Colonic mucosa (tissue), 4 donors: ENCODE data around the gene ACAD11. TPM values are rescaled to one million over a fixed set of nuclear protein-coding genes. Genes with fewer than 3 reads are reported as not detected.

Experiments
- DNase-seq: peaks from one replicate; pipeline ENCODE4 v3.0.0-alpha.2; 2020
- H3K27ac ChIP-seq: fragments of 200-600 bp; one replicate; pipeline ENCODE4 v1.8.0; 2021
- H3K27me3 ChIP-seq: fragments of 200-600 bp; one replicate; pipeline ENCODE4 v1.8.0; 2021
- H3K36me3 ChIP-seq: fragments of 200-600 bp; one replicate; pipeline ENCODE4 v1.8.0; 2021
- H3K4me1 ChIP-seq: fragments of 200-600 bp; one replicate; pipeline ENCODE4 v1.8.0; 2021; ENCODE audit warnings: mild to moderate bottlenecking
- H3K4me3 ChIP-seq: fragments of 200-600 bp; one replicate; pipeline ENCODE4 v1.8.0; 2021
- H3K9ac ChIP-seq, 2 donors: one replicate each; pipeline ENCODE4 v1.7.0; 2013; ENCODE audit warnings: control low read depth in 2 of 2, low read depth in 2 of 2, low read length in 2 of 2
- H3K9me3 ChIP-seq: fragments of 200-600 bp; one replicate; pipeline ENCODE4 v1.8.0; 2021
- CTCF ChIP-seq: fragments of 200-600 bp; IDR thresholded peaks from one replicate; pipeline ENCODE4 v1.8.0; 2022; ENCODE audit warnings: antibody characterized with exemption, mild to moderate bottlenecking
- intact Hi-C: fragments of 100-400 bp; cut with DNase I; formaldehyde crosslinking; loops from one replicate; pipeline ENCODE4 v1.14.1; 2022
- total RNA-seq, 2 donors: library from RNA; stranded (reverse); fragmentation: NEBNext Ultra II Directional in 1 of 2; extraction: Animal tissue kit (Norgen Biotek cat#: 25700) in 1 of 2; gene quantifications; one replicate each; pipeline ENCODE4 v1.2.1, GENCODE V29; 2021
- donor health status: healthy.
- donor health status: DM: no; HTN: no; CAD: no.
- donor health status: DM: no; HTN: no; CAD: no.

The ACAD11 gene
- total RNA-seq: 1 to 10 TPM; 7.2 to 8.9 TPM

DNA sequence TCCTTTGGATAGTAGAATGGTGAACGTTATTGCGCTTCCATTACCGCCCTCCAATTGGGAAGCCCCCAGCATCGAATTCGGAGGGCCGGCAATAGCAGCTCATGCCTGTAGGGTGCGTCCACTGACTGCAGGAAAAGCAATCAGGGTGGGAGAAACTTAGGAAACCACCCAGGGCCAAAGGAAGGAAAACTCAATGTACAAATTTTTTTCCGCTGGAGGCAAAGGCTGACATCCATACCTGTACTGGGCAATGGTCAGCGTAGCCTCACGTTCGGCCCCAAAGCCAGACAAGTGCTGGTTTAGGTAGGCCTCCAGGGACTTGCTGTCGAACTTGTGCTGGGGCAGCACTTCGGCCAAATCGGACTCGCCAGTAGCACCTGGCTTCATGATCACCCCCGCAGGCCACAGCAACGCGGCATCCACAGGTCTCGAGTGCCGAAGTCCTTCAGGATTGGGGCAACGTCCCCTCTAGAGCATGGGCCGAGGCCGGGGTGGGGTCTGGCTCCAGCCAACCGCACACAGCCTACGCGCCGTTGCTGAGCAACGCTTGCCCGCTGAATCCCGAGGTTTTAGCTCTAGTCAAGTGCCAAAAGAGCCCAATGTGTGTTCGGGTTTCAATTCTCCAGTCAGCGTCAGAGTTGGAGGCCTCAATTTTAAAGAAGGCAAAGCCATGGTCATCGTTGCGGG is at the start of gene ACAD11:
TSS of gene ACAD11 (minus strand) at position 445 of the 687 bp plus-strand sequence. CDS start at position 387, 58 bp downstream.
- Histone ChIP-seq H3K9me3 (no peaks in the 10 kb centered on the region), H3K27ac (peak within 1 kb of the TSS; percentile 80), H3K9ac (peak within 1 kb of the TSS; percentile 83 to 97), H3K36me3 (no peaks in the 10 kb centered on the region), H3K4me3 (peak within 1 kb of the TSS; percentile 81), H3K4me1 (no peaks in the 10 kb centered on the region), H3K27me3 (no peaks in the 10 kb centered on the region)
- peak; percentile 63 for TF ChIP-seq CTCF
- intact Hi-C loops: loop anchor here (10.0 kb wide), 1 partner anchor 405 kb away; no protein-coding TSS in a partner anchor
- DNase-seq: peak; percentile 85

GRCh38 chr3:132703733-132704132 is 44.1 kb upstream of the ACAD11 start:
- intact Hi-C loops: no loop called here
- no peak for DNase-seq
- H3K4me3 ChIP-seq: no peak overlapping the region
- TF ChIP-seq CTCF: no peak
- H3K36me3 ChIP-seq: no peaks in the 10 kb centered on the region
- no peaks in the 10 kb centered on the region for H3K4me1 ChIP-seq
- no peak overlapping the region for H3K9ac ChIP-seq
- H3K27ac ChIP-seq: no peak overlapping the region
- H3K27me3 ChIP-seq: no peaks in the 10 kb centered on the region
- no peaks in the 10 kb centered on the region for H3K9me3 ChIP-seq

GRCh38 chr3:132695422-132695821 is 35.8 kb upstream of the ACAD11 start:
- no peak for TF ChIP-seq CTCF
- Histone ChIP-seq H3K9me3 (no peaks in the 10 kb centered on the region), H3K27me3 (no peaks in the 10 kb centered on the region), H3K4me3 (no peak overlapping the region), H3K36me3 (no peaks in the 10 kb centered on the region), H3K9ac (no peak overlapping the region), H3K4me1 (no peaks in the 10 kb centered on the region), H3K27ac (no peak overlapping the region)
- DNase-seq: no peak
- intact Hi-C loops: no loop called here

GRCh38 chr3:132694991-132695390 is 35.4 kb upstream of the ACAD11 start:
- no peak overlapping the region for H3K9ac ChIP-seq
- H3K9me3 ChIP-seq: no peaks in the 10 kb centered on the region
- no peaks in the 10 kb centered on the region for H3K27me3 ChIP-seq
- no peak for TF ChIP-seq CTCF
- H3K4me3 ChIP-seq: no peak overlapping the region
- no peaks in the 10 kb centered on the region for H3K36me3 ChIP-seq
- H3K27ac ChIP-seq: no peak overlapping the region
- H3K4me1 ChIP-seq: no peaks in the 10 kb centered on the region
- no peak for DNase-seq
- intact Hi-C loops: no loop called here

DNA sequence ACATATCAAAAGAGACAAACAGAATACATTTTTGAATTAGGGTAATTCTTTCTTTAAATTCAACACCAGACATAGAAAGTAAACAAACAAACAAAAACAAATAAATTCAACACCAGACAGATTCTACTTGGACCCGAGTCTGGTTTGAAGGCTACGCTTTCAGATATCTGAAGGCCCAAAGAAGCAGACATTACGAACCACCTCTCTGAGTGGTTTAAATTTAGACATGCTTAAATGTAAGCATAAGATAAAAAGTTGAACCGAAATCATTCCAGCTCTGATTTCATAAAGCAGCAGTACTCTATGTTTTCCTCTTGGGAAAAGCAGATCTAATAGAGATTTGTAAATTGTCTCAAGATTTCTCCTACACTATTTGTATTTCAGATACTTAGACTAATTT is 30.4 kb upstream of the ACAD11 start:
- intact Hi-C loops: no loop called here

More for the DNA sequence above, 30.4 kb upstream of the ACAD11 start:
- DNase-seq: no peak
- Histone ChIP-seq H3K36me3 (no peaks in the 10 kb centered on the region), H3K4me3 (no peak overlapping the region), H3K4me1 (no peaks in the 10 kb centered on the region), H3K27me3 (no peaks in the 10 kb centered on the region), H3K27ac (no peak overlapping the region), H3K9ac (no peak overlapping the region), H3K9me3 (no peaks in the 10 kb centered on the region)
- TF ChIP-seq CTCF: no peak
